ENCODE measurements around the gene CYP1B1. TPM values are rescaled to one million over a fixed set of nuclear protein-coding genes. Genes with fewer than 3 reads are reported as not detected.
"Not testable (repeated sequence)": the region's sequence is repeated elsewhere in the genome, so short reads cannot be mapped to it uniquely, and the experiment has no call there.

CYP1B1 gene
- total and polyA plus RNA-seq, 2 experiments from 2014 or later: 56.0 to 116 TPM

- 74 to 76% methylated on average over 5 of the region's 5 CpGs for WGBS, 2 experiments (ENCODE audit: low coverage in 1 of 2, low lambda C conversion rate in 2 of 2, missing lambda C conversion rate in 2 of 2)
- Histone ChIP-seq H3K4me2 (ENCODE audit: unreplicated experiment) (no peak overlapping the region), H3K9ac (no peak overlapping the region), H3K36me3 (ENCODE audit: low read depth) (no peaks in the 10 kb centered on the region), H3K27me3 (replicated peaks; ENCODE audit: insufficient read depth) (no peaks in the 10 kb centered on the region), H2AFZ (no peak overlapping the region), H3K27ac (no peak overlapping the region), H3K4me3 (no peak overlapping the region), H3K9me3 (ENCODE audit: low read depth) (no peaks in the 10 kb centered on the region), H4K20me1 (ENCODE audit: insufficient read depth) (no peaks in the 10 kb centered on the region), H3K79me2 (ENCODE audit: insufficient read depth) (no peaks in the 10 kb centered on the region), H3K9me2 (ENCODE audit: insufficient read depth) (no peaks in the 10 kb centered on the region), H3K4me1 (ENCODE audit: insufficient read depth) (peaks cover 27% of the 10 kb centered on the region), H3F3A (ENCODE audit: insufficient read depth) (peaks cover 10% of the 10 kb centered on the region)
- DNase-seq: no peak
- in situ Hi-C loops (cut with MboI): no loop called here
- TF ChIP-seq EZH2 (IDR thresholded peaks at IDR 0.05; ENCODE audit: insufficient read depth, poor library complexity, severe bottlenecking): no peak
- no peak for TF ChIP-seq EZH2phosphoT487 (IDR thresholded peaks at IDR 0.05; ENCODE audit: insufficient read depth, low read depth)
Measured at GRCh38 chr2:38090928-38091327, 15.0 kb upstream of the CYP1B1 start.

- H3K4me3 ChIP-seq; H3K79me2 ChIP-seq (ENCODE audit: insufficient read depth); H3K4me2 ChIP-seq (ENCODE audit: unreplicated experiment): not testable (repeated sequence)
Measured at GRCh38 chr2:38090212-38090611, 14.3 kb upstream of the CYP1B1 start.

GRCh38 chr2:38085998-38086698, 10.2 kb upstream of the CYP1B1 start:
- DNase-seq; H3K4me3 ChIP-seq; H3K79me2 ChIP-seq (ENCODE audit: insufficient read depth); H3K36me3 ChIP-seq (ENCODE audit: low read depth); H3K4me2 ChIP-seq (ENCODE audit: unreplicated experiment); H3K9me2 ChIP-seq (ENCODE audit: insufficient read depth); H2AFZ ChIP-seq; H3K9ac ChIP-seq; H3K9me3 ChIP-seq (ENCODE audit: low read depth); H4K20me1 ChIP-seq (ENCODE audit: insufficient read depth); in situ Hi-C loops (cut with MboI); H3K27me3 ChIP-seq (replicated peaks; ENCODE audit: insufficient read depth); H3F3A ChIP-seq (ENCODE audit: insufficient read depth); H3K4me1 ChIP-seq (ENCODE audit: insufficient read depth); H3K27ac ChIP-seq: not testable (repeated sequence)
- WGBS, 2 experiments (ENCODE audit: low coverage in 1 of 2, low lambda C conversion rate in 2 of 2, missing lambda C conversion rate in 2 of 2): 91 to 94% methylated on average over 10 of the region's 10 CpGs

More at GRCh38 chr2:38090212-38090611, 14.3 kb upstream of the CYP1B1 start:
- H3K9ac ChIP-seq; H2AFZ ChIP-seq; in situ Hi-C loops (cut with MboI); H4K20me1 ChIP-seq (ENCODE audit: insufficient read depth); DNase-seq; H3K9me3 ChIP-seq (ENCODE audit: low read depth); H3K9me2 ChIP-seq (ENCODE audit: insufficient read depth); H3F3A ChIP-seq (ENCODE audit: insufficient read depth); H3K27ac ChIP-seq; H3K36me3 ChIP-seq (ENCODE audit: low read depth); H3K27me3 ChIP-seq (replicated peaks; ENCODE audit: insufficient read depth): not testable (repeated sequence)
- WGBS, 2 experiments (ENCODE audit: low coverage in 1 of 2, low lambda C conversion rate in 2 of 2, missing lambda C conversion rate in 2 of 2): 84 to 88% methylated on average over 6 of the region's 6 CpGs
- peaks cover 22% of the 10 kb centered on the region for H3K4me1 ChIP-seq (ENCODE audit: insufficient read depth)

GRCh38 chr2:38084556-38084955, 8.6 kb upstream of the CYP1B1 start:
- DNase-seq; H3F3A ChIP-seq (ENCODE audit: insufficient read depth); H4K20me1 ChIP-seq (ENCODE audit: insufficient read depth); H3K79me2 ChIP-seq (ENCODE audit: insufficient read depth); H3K4me2 ChIP-seq (ENCODE audit: unreplicated experiment); H3K27ac ChIP-seq; H2AFZ ChIP-seq; H3K27me3 ChIP-seq (replicated peaks; ENCODE audit: insufficient read depth); H3K9me3 ChIP-seq (ENCODE audit: low read depth); H3K9me2 ChIP-seq (ENCODE audit: insufficient read depth); H3K4me1 ChIP-seq (ENCODE audit: insufficient read depth); H3K4me3 ChIP-seq; H3K9ac ChIP-seq; H3K36me3 ChIP-seq (ENCODE audit: low read depth); in situ Hi-C loops (cut with MboI): not testable (repeated sequence)
- 88 to 90% methylated on average over 7 to 8 of the region's 8 CpGs for WGBS, 2 experiments (ENCODE audit: low coverage in 1 of 2, low lambda C conversion rate in 2 of 2, missing lambda C conversion rate in 2 of 2)

GRCh38 chr2:38082727-38083126, 6.8 kb upstream of the CYP1B1 start:
- DNase-seq; H4K20me1 ChIP-seq (ENCODE audit: insufficient read depth); H3K4me1 ChIP-seq (ENCODE audit: insufficient read depth); H3K4me3 ChIP-seq; H3K27me3 ChIP-seq (replicated peaks; ENCODE audit: insufficient read depth); H3K36me3 ChIP-seq (ENCODE audit: low read depth); H3K9me2 ChIP-seq (ENCODE audit: insufficient read depth); H3K79me2 ChIP-seq (ENCODE audit: insufficient read depth); H2AFZ ChIP-seq; H3K27ac ChIP-seq; H3K9ac ChIP-seq; H3K4me2 ChIP-seq (ENCODE audit: unreplicated experiment); in situ Hi-C loops (cut with MboI); H3F3A ChIP-seq (ENCODE audit: insufficient read depth); H3K9me3 ChIP-seq (ENCODE audit: low read depth): not testable (repeated sequence)
- 89 to 93% methylated on average over 9 of the region's 9 CpGs for WGBS, 2 experiments (ENCODE audit: low coverage in 1 of 2, low lambda C conversion rate in 2 of 2, missing lambda C conversion rate in 2 of 2)
